Measurements from ENCODE around the gene MTSS2.
"Not testable (repeated sequence)": the region's sequence is repeated elsewhere in the genome, so short reads cannot be mapped to it uniquely, and the experiment has no call there.

The MTSS2 gene

GRCh38 chr16:70685061-70685937 is 554 bp downstream of the MTSS2 start:
- DNase-seq, result peak in 2 of 3 experiments; percentile 63 to 72

DNA sequence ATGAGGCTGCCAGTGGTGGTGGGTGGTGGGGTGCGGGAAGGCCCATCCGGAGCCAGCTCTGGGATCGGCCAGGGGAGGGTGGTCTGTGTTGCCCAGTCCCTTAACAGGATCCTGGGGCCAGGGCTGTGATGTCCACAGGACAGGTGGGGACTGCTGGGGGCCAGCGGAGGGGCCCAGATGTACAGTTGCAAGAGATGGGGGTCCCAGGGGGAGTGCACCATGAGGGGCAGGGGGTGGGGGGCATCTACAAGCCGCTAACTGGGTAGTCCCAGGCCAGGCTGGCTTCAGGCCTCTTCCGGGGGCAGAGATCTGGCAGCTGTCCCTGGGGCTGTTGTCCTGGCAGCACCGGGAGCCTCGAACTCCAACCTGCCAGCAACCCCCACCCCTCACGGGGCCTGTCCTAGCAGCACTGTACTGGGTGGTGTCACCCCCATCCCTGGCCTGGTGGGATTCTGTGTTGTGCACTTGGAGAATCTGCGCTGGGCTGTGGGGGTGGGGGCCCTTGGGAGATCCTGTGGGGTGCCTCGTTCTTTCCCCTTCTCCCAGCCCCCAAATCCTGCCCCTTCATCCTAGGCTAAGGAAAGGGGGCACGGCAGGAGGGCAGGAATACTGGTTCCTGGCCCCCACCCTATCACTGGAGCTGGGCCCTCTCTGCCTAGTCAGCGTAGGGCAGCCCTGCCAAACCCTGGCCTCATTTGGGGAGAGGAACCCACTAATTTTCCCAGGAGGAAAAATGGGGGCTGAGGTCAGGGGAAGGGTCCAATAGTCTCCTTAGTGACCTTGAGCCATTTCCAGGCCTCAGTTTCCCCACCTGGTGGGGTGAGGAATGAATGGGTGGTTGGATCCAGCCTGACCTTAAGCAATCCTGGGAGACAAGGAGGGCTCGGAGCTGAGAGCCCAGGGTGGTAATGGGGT is 1.4 kb downstream of the MTSS2 start:
- DNase-seq, result peak in 1 of 3 experiments; percentile 28

- DNase-seq, result no peak
These were observed 2.5 kb downstream of the MTSS2 start for GRCh38 chr16:70683146-70683944.

GRCh38 chr16:70682239-70683145 is 3.4 kb downstream of the MTSS2 start:
- no peak for DNase-seq

GRCh38 chr16:70681382-70682238 is 4.2 kb downstream of the MTSS2 start:
- no peak for DNase-seq

GRCh38 chr16:70680495-70681381 is 5.1 kb downstream of the MTSS2 start:
- DNase-seq, result no peak

- DNase-seq, result peak in 1 of 3 experiments; percentile 5
These were observed 6.0 kb downstream of the MTSS2 start for GRCh38 chr16:70679671-70680494.

GRCh38 chr16:70678898-70679670 is 6.8 kb downstream of the MTSS2 start:
- DNase-seq, result no peak

- no peak for DNase-seq
These were observed 7.5 kb downstream of the MTSS2 start for GRCh38 chr16:70678121-70678897.

- no peak for DNase-seq
These were observed 8.2 kb downstream of the MTSS2 start for GRCh38 chr16:70677499-70678120.

DNA sequence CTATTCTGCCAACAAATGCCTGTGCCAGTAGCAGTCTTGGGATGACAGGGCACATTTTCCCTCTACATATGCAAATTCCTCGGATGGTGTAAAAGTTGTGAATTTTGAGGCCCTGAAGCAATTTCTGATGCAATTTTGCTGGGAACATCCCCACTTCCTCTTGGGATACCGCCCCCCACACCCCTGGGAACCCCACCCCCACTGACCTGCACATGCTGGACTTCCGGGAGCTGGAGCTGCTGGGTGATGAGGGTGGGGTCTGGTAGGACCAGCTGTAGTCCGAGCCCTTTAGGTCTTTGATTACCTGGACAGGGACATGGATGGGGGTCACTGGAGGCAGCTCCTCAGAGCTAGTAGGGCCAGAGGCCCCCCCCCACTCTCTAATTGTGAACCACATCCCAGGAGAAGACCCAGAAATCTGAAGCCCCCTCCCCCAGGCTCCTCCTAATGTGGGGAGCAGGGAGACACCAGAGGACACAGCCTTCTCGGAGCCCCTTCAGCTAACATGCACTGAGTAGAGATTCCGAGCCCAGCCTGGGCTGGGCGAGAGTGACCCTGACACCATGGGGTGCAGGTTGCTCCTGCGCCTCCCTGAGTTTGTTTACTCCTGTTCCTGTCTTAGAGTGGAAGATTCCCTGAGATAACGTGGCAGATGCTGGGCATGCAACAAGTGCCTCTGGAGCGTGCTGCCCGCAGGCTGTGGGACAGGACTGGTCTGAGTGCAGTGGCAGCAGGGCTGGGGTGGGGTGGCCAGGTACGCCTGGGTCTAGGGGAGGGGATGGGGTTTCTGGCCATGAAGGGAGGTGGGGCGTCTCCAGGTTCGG is 9.0 kb downstream of the MTSS2 start:
- DNase-seq, result no peak

DNA sequence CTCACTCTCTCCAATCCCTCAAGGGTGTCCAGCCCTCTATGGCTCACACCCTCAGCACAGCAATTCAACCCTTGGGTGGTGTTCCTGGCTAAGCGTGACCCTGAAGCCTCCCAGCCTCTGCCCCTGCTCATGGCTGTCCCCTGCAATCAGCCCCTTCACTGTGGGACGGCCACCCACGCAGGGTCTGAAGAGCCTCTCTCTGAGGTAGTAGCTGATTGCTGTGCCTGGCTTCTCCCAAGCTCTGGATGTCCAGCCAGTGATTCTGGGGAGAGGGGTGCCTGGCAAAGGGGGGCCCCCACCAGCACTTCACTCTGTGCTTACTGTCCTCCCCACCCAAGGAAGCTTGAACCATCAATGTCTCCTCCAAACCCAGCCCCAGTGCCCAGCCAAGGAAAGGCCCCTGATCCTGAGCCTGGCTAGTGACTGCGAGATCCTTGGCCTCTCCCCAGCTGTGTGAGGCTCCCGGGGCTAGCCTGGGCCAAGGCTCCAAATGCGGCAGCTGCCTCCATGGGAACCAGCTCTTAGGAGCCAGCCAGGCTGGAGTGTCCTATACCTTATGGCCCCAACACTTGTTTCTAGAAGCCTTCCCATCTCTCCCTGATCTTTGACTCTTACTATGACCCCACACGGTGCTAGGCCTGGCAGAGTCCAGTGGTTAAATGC is 9.9 kb downstream of the MTSS2 start:
- DNase-seq, result no peak

DNA sequence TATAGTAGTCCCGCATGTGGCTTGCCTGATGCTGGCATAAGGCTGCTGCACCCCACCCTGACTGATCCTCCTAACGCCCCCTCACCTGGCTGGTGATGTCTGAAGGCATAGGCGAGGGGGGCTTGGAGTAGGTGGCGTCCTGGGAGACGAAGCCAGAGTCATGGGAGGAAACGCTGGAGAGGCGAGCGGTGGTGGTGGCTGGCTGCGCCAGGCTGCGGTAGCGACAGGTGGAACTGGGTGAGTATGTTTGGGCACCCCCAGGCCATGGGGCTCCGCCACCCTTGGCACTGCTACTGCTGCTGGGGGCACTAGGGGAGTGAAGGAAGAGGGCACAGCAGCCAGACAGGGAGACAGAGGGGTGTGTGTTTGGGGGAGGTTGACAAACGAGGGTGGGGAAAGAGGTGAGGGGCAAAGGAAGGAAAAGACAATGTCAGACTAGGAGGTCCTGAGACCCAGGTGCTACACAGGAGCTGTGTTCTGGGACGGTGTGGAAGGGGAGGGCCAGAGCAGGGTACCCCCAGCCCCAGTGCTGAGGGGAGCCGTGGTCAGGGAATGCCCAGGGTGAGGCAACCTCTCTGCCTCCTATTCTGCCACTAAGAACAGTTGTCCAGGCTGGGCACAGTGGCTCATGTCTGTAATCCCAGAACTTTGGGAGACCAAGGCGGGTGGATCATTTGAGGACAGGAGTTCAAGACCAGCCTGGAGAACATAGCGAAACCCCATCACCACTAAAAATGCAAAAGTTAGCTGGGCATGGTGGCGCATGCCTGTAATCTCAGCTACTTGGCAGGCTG is 11.4 kb downstream of the MTSS2 start:
- no peak for DNase-seq

DNA sequence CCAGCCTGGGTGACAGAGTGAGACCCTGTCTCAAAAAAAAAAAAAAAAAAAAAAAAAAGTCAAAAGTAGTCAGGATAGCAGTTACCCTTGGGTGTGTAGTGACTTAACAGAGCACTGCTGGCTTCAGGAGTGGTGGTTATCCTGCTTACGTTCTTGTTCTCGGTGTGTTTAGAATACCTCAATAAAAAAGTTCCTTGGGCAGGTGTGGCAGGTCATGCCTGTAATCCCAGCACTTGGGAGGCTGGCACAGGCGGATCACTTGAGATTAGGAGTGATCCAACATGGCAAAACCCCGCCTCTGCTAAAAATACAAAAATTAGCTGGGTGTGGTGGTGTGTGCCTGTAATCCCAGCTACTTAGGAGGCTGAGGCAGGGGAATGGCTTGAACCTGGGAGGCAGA is 14.9 kb downstream of the MTSS2 start:
- DNase-seq, result not testable (repeated sequence)
